ENCODE data around the gene DIP2A. TPM values are rescaled to one million over a fixed set of nuclear protein-coding genes. Genes with fewer than 3 reads are reported as not detected.

DIP2A gene
- total and polyA plus RNA-seq, 3 donors from 2014 or later = 42.5 to 104 (median 94.3) TPM

DNA sequence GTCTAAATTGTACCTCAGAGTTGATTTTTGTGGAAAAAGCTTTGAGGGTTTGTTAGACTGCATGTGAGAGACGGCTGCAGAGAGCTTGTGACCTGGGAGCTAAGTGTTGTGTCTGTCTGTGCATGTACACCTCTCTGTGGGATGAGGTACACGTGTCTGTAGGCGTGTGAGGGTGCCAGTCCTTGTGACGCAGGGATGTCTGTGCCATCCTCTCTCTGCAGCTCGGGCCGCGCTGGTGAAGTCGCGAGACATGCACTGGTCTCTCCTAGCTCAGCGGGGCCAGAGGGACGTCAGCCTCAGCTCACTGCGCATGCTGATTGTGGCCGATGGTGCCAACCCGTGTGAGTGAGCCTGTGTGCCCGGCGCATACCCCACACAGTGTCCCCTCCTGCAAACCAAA lies 79.6 kb downstream of the DIP2A start:
- no peaks in the 10 kb centered on the region for H3K27me3 ChIP-seq
- H3K4me1 ChIP-seq = no peaks in the 10 kb centered on the region
- H3K9me3 ChIP-seq = no peaks in the 10 kb centered on the region
- H3K36me3 ChIP-seq (ENCODE audit: low read depth, missing control alignments) = no peaks in the 10 kb centered on the region
- H3K4me3 ChIP-seq = no peak overlapping the region
- intact Hi-C loops (cut with DNase I; ENCODE audit: low total_unique reads) = no loop called here
- no peak overlapping the region for H3K27ac ChIP-seq
- DNase-seq = no peak
- TF ChIP-seq POLR2A (IDR thresholded peaks at IDR 0.05) = no peak
- TF ChIP-seq, protein P1, sequence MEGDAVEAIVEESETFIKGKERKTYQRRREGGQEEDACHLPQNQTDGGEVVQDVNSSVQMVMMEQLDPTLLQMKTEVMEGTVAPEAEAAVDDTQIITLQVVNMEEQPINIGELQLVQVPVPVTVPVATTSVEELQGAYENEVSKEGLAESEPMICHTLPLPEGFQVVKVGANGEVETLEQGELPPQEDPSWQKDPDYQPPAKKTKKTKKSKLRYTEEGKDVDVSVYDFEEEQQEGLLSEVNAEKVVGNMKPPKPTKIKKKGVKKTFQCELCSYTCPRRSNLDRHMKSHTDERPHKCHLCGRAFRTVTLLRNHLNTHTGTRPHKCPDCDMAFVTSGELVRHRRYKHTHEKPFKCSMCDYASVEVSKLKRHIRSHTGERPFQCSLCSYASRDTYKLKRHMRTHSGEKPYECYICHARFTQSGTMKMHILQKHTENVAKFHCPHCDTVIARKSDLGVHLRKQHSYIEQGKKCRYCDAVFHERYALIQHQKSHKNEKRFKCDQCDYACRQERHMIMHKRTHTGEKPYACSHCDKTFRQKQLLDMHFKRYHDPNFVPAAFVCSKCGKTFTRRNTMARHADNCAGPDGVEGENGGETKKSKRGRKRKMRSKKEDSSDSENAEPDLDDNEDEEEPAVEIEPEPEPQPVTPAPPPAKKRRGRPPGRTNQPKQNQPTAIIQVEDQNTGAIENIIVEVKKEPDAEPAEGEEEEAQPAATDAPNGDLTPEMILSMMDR (IDR thresholded peaks at IDR 0.05) = no peak
- WGBS, 2 donors = 94 to 96% methylated on average over 9 to 16 of the region's 16 CpGs

DNA sequence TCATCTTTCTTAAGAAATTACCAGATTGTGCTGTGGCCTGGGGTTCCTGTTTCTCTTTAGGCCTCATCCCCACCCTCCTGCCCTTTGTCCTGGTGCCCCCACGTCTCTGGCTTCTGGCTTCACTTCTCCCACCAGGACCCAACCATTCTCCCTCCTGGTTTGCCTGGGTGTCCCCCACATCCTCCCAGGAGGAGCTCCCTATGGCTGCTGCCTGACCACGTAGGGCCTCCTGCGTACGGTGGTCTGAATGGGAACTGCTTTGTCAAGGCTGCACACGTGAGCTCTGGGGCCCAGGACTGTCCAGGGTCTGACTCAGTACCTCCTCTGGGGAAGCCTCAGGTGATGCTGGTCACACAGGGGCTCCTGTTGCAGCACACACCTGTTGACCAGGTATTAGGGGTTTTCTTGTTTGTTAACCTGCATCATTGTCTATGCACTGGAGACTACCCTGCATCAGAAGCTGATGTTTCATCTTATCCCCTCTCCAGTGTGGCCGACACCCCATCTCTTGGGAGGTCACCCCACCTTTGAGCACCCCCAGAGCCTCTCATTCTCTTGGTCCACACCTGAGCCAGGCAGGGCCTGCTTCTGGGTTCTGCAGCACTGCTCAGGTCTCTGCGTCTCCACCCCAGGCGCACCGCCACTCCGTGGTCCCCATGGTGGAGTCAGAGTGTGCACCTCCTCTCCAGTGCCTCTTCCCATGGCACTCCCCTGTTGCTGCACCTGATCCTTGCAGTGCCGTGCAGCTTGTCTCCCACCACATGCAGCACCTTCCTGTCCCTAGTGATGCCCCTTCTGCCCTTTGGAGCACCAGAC lies 80.4 kb downstream of the DIP2A start:
- Histone ChIP-seq H3K4me3 (no peak overlapping the region), H3K36me3 (ENCODE audit: low read depth, missing control alignments) (no peaks in the 10 kb centered on the region), H3K27me3 (no peaks in the 10 kb centered on the region), H3K27ac (no peak overlapping the region), H3K4me1 (no peaks in the 10 kb centered on the region), H3K9me3 (no peaks in the 10 kb centered on the region)
- TF ChIP-seq, protein P1 (IDR thresholded peaks at IDR 0.05) = no peak
- no peak for TF ChIP-seq POLR2A (IDR thresholded peaks at IDR 0.05)
- DNase-seq = no peak
- intact Hi-C loops (cut with DNase I; ENCODE audit: low total_unique reads) = no loop called here
- WGBS, 2 donors = 92 to 94% methylated on average over 11 of the region's 11 CpGs

DNA sequence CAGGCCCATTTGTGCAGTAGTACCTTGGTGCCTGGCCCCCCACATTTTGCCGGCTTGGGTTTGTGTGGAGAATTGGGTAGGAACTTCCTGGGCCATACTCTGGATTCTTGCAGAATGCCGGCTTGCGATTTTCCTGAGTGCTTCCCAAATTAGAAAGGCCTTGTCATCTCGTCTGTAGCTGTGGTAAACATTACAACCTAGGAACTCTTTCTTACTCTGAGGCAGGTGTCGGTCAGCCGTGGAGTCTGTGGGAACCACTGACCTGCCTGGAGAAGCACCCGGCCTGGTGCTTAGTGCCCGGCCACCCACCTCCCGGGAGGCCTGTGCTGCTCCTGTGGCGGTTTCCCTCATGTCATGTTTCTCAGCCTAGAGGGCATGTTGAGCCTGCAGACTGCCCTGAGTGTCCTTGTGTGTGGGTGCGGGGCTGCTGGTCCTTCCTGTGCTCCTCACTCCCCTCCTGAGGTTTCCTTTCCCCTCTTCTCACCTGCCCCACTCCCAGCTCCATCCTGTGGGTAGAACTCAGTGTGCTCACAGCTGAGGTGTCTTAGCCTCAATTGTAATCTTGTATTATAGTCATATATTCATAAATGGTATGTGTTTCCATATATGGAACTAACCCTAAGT lies 81.5 kb downstream of the DIP2A start:
- intact Hi-C loops (cut with DNase I; ENCODE audit: low total_unique reads) = no loop called here
- Histone ChIP-seq H3K36me3 (ENCODE audit: low read depth, missing control alignments) (no peaks in the 10 kb centered on the region), H3K4me3 (no peak overlapping the region), H3K4me1 (no peaks in the 10 kb centered on the region), H3K9me3 (no peaks in the 10 kb centered on the region), H3K27ac (no peak overlapping the region), H3K27me3 (no peaks in the 10 kb centered on the region)
- no peak for DNase-seq
- WGBS, 2 donors = 94 to 96% methylated on average over 11 of the region's 11 CpGs
- TF ChIP-seq, protein P1 (IDR thresholded peaks at IDR 0.05) = no peak
- no peak for TF ChIP-seq POLR2A (IDR thresholded peaks at IDR 0.05)

DNA sequence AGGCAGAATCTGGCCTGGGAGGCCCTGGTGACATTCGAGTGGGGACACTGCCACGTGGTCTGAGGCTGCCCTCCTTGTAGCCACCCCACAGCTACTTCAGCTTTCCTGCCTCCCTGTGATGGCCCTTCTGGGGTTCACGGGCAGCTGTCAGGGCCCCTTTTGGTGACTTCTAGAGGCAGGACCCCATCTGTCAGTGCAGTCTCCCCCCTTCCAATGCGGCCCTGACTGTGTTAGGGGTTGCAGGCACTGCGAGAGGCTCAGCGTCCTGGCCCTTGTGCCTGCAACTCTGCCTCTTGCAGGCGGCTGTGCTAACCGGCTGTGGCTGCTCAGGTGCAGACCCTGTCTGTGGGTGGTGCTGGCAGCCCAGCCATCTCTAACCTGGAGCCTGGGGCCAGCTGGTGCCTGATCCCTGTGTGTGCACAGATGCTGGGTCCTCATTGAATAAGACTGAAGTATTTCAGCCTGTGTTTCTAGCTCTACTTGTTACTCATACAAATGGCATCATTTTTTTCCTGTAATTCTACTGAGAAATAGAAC lies 84.0 kb downstream of the DIP2A start:
- DNase-seq = no peak
- no peaks in the 10 kb centered on the region for H3K36me3 ChIP-seq (ENCODE audit: low read depth, missing control alignments)
- H3K27me3 ChIP-seq = no peaks in the 10 kb centered on the region
- no peak overlapping the region for H3K27ac ChIP-seq
- no peaks in the 10 kb centered on the region for H3K4me1 ChIP-seq
- intact Hi-C loops (cut with DNase I; ENCODE audit: low total_unique reads) = no loop called here
- no peak overlapping the region for H3K4me3 ChIP-seq
- H3K9me3 ChIP-seq = no peaks in the 10 kb centered on the region
- TF ChIP-seq, protein P1 (IDR thresholded peaks at IDR 0.05) = no peak
- TF ChIP-seq POLR2A (IDR thresholded peaks at IDR 0.05) = no peak
- 88 to 90% methylated on average over 4 to 8 of the region's 8 CpGs for WGBS, 2 donors
